Stimulated activated CD8-positive, alpha-beta memory T cell treated with anti-CD3 and anti-CD28 coated beads, Interleukin-4, amount 100 ng/mL, for 48 hours (primary cell): Measurements from ENCODE around the gene TTC7B.

Experiments
- DNase-seq: peaks from one replicate; pipeline ENCODE4 v3.0.0-alpha.2; 2020

The TTC7B gene

DNA sequence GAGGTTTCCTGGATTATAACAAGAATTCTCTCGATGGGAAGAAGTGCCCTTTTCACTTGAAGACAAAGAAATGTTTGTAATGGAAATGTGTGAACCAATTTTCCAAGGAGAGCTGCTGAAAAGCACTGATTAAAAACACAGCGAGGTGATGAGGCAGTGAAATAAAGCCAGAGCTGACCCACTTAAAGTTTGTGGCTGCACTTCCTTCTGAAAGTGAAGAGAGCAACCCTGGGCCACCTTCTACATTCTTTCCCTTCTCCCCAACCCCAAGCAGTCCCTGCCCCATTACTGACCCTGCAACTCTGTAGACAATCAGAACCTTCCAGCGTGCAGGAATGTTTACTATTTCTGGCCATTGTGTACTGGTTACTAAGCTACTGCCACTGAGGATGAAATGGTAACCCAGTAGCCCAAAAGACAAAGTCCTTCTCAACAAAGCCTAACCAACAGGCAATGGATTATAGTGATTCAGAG, 173.9 kb downstream of the TTC7B start:
- DNase-seq = no peak

DNA sequence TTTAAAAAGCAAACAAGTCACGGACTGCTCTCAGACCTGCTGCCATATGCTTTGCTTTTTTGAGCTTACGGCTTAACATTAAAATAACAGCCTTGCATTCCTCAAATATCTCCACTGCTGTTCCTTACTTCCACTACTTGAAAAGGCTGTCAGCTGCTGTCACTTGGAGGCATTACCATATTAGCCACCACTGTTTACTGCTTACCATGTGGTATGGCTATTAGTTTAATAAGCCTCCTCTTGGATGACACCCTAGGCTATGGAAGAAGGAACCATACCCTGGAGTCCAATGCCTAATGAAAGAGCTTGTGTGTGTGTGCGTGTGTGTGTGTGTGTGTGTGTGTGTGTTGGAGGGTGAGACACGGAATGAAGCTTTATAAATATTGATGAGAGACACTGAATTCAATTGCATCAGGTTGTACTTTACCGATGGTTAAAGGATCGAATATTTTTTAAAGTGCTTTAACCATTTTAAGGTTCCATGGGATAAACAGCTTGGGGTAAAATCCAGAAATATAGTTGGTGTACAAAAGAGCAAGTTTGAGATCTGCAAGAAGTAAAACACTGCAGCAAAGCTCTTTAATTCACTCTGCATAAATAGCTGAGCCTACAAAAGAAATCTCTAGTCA, 174.5 kb downstream of the TTC7B start:
- no peak for DNase-seq

DNA sequence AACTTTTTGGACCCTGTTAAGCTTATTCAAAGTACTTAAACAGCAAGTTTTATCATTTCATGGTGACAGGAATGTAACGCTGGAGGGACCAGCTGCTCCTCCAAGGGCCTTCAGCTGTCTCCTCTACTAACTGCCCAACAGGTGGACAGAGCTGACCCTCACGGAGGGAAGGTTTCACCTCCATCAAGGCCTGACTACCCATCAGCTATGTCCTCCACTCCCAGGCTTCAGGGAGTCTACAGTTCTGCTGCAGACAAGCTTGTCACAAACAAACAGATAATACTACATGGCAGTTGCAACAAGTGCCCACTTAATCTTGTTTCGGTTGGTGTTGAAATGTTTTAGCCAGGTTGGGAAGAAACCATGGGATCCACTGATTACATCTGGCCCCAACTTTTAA, 175.1 kb downstream of the TTC7B start:
- no peak for DNase-seq

DNA sequence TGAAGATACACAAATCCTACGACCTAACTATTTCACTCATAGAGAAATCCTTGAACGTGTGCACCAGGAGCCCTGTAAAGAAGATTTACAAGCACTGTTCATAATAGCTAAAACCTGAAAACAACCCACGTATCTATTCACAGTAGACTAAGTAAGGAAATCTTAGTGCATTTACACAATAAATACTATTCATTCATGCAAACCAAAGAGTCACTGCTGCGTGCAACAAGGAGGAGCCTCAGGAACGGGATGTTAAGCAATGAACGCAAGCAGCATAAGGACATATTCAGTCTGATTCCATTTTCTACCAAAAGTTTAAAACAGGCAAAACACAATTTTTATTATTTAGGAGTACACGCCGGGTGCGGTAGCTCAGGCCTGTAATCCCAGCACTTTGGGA, 176.6 kb downstream of the TTC7B start:
- no peak for DNase-seq

DNA sequence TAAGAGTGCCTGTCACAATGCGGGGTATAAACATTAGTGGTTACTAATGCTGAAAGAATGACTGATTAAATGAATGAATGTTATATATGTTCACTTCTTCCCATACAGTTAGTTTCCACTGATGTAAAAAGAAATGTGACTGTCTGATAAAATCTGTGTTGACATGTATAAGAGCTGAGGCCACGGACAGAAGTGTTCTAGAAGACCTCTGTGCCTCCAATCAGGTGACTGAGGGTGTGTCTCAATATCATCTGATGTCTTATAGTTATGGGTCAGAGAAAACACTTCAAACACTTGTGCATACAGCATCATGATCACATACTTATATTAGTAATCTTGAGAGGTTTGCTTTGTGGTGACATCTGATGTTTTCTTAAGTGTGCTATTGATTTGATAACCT, 183.4 kb downstream of the TTC7B start:
- DNase-seq = no peak

DNA sequence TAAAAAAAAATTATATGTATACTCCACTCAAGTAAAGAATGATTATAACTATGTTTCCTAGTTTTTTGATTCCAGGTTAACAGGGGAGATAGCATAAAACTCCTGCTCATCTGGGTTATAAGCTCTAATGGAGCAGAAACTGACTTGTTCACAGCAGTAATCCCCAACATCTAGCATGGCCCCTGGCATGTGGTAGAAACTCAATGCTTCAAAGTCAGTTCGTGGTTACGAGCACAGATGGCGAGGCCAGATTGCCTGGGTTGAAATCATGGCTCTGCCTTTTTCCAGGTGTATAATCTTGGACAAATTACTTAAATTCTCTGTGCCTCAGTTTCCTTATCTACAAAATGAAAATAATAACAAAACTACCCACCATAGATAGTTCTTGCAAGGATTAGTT, 183.8 kb downstream of the TTC7B start:
- DNase-seq = no peak

DNA sequence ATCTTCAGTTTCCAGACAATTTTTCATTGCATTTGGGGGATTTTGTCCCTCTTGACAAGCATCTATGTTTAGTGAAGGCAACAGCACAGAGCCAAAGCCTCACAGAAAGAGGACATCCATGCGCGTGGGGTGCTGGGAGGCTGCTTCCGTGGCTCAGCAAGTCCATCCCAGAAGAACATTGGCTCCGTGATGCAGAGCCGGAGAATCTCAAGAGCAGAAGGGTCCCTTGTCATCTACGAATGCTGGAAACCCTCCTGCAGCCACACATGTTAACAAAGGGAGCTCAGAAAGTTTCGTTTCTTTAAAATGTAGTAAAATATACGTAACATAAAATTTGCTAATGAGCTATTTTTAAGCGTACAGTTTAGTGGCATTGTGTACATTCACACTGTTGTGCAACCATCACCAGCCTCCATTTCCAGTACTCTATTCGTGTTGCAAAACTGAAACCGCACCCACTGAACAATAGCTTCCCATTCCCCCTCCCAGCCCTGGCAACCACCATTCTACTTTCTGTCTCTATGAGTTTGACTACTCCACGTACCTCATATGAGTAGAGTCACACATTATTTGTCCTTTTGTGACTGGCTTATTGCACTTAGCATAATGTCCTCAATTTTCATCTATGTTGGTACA, 185.9 kb downstream of the TTC7B start:
- no peak for DNase-seq

DNA sequence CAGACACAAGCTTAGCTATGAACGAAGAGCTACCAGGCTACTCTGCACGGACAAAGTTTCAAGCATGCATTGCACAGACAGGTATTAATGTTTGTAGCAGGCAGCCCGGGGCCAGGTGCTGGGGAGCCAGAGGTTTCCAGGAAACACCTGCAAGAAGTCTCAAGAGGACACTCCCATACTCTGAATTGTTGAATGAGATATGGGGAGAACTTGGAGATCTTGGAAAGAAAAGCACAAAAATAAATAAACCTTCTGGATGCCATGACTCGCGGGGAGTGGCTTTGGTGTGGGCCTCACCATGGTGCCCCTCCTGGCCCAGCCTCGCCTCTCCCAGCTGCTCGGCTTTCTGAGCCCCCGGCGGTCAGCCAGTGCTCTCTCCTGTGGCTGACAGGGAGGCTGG, 186.8 kb downstream of the TTC7B start:
- DNase-seq = no peak

DNA sequence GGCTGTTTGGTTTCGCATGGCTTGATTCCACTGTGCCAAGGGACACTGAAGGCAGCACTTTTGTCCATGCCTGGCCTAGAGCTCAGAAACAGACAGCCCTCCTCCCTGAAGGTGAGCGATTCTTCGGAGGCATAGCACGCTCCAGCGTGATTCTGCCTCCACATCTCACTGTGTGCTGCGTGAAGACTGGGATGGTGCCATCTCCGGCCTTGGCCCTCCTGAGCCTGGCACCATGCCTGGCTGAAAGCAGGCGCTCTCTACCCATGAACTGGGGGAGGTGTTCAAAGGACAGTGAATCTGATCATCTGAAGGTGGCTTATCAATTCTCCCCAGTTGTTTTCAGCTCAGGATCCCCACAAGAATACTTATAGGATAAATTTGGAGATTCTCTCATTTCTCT, 187.4 kb downstream of the TTC7B start:
- no peak for DNase-seq

DNA sequence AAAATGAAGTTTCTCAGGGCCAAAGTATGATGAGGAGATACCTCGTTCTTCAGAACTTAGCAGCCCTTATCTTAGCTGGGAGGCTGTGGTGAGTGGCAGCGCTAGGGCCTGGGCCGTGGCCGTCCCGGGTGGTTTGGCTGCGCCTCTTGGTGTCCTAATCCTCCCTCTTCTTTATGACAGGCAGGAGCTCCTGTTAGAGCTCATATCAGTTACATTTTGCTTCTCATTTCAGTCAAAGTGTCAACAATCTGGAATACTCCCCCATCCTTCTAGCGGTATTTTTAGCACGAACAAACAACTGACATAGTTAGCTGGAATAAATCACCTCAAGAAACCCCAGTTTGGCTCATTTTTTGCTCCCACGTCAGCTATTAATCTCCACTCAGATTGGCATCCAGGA, 188.8 kb downstream of the TTC7B start:
- DNase-seq = no peak

DNA sequence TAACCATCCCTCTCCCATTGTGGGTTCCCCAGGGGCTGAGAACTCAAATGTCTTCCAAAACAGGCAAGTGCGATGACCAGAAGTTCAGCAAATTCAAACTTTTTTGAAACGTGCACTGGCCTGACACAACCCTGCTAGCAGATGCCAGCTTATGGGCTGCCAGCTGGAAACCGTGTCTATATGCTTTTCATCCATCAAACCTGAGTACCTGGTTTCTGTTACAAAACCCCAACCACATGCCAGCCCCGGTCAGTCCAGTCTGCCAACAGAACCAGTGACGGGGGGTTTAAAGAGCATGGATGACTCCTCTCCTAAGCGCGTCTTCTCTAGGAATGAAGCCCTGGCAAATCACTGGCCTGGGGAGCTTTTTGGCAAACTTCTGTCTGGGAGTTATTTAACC, 189.7 kb downstream of the TTC7B start:
- no peak for DNase-seq

DNA sequence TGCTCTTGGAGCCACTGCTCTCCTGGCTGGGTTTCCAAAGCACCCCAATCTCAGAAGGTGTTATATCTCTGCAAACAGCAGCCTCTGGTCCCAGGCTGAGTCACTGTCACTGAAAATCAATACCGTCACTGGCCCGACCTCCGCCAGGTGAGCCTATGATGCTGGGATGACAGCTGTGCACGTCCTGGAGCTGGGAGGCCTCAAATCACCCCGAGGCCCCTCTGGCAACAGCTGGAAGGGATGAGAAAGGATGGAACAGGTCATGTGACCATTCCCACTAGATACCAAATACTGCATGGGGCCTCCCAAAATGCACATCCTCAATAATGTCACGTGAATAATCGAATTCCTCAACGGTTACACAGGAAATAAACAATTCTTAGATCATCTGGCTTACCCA, 190.8 kb downstream of the TTC7B start:
- DNase-seq = no peak

DNA sequence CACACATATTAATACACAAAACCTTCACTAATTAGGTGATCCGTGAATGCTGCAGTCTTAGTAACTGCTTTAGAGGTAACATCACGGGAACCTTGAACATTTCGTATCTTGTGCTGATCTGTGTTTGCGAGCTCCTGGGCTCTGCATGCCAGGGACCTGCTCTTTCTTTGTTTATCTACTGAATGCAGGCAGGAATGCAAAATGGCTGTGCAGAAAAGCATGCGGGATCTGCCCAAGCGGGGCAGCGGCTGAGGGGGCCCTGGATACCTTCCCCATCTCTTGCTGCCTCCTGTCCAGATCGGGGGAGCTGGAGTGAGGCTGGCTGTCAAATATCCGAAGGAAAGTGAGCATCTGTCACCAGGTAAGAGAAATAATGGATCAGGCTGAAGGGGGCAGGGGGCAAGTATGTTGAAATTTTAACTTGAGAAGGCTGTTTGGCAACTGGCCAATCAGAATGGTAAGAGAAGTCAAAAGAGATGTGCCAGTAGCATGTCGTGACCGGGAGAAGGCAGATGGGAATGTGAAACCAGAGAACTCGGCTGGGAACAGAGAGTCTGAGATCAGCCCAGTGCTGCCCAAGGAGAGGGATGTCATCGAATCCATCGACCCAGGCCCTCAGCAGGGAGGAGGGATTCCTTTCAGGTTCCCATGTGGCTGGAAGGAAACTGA, 191.4 kb downstream of the TTC7B start:
- DNase-seq = no peak

DNA sequence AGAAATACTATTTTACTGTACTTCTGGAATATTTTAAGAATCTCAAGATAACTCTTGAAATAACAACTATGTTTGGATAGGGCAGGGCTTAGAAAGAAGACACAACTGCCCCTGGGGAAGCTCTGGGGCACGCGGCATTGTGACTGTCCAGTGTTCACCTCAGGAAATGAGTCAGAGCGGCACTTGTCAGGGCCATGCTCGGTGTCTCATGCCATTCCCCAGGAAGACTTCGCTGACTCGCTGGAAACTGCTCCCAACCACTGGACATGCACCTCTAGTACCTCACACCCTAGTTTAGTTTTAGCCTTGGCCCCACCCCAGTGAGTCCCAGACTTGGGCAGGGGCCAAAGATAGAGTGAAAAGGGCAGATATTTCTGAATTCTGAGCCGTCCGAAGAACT, 192.0 kb downstream of the TTC7B start:
- no peak for DNase-seq

DNA sequence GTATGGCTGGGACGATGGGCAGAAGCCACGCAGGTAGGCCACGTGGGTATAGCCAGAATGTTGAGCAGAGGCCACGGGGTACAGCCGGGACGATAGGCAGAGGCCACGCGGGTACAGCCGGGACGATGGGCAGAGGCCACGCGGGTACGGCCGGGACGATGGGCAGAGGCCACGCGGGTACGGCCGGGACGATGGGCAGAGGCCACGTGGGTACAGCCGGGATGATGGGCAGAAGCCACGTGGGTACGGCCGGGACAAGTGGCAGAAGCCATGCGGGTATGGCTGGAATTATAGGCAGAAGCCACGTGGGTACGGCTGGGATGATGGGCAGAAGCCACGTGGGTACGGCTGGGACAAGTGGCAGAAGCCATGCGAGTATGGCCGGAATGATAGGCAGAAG, 195.0 kb downstream of the TTC7B start:
- DNase-seq = no peak

DNA sequence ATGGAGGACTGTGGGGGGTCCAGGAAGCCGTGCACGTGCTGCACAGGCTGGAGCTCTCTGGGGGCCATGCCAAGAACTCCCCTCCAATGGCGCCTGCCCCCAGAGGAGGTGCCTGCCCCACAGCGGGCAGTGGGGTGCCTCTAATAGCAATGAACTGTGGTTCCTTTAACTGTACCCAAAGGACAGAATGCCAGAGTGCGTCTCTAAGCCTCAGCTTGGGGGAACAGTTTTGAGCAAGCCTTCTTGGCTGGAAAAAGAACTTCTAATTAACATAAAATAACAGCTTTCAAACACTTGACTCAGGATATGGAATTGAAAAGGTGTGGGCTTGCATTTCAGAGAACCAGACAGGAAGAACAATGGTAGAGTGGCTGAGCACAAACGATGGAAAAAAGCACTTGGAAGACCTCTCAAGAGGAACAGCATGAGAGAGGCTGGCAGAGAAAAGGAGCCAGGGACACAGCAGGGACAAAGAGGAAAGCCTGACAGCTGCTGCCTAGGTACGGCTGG, 195.6 kb downstream of the TTC7B start:
- DNase-seq = no peak

DNA sequence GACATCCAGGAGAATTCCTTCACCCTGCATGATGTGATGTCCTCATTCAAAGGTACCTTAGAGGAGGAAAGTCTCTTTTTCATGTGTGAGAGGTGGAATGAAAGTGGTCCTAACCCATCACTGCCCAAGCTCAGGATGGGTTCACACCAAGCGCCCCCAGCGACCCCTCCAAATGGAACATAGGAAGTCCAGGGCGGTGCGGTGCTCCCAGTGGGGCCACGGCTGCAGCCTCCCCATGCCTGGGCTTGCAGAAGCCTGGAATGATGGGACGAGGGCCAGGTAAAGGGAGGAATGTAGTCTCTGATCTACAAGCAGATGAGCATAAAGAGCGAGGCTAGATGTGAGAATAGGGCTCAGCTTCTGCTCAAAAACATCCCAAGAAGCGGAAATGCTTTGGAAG, 196.3 kb downstream of the TTC7B start:
- no peak for DNase-seq

DNA sequence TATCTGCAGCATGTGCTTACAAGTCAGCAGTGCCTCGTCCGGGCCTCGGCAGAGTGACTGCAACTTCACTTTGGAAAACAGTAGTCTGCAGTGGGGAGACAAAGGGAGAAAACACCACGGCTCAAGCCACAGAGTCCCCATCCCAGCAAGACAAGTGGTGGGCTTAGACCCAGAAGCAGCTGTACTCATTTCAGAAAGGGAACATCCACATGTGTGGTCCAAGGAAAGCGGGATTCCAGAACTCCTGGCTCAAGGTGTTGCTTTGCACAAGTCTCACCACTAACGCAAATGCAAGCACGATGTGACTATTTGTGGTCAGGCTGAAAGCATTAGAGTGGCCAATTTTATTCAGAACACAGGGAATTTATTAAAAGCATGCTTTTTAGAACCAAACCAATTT, 198.3 kb downstream of the TTC7B start:
- DNase-seq = no peak

DNA sequence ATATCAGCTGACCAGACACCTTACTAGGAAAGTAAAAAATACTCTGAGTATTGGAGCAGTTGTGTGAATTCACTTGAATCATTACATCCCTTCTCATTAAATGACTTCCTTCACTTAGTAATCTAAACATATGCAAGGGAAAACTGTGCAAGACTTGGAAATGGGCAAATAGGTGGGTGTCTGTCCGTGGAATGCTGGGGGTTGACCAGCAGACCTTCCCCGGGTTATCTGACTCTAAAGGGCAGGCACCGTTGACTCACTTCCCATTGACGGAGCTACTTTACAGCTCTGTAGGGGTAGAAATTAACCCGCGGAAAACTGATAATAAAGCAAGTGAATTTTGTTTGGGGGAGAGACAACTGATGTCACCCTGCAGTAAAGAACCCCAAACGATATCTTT, 199.3 kb downstream of the TTC7B start:
- DNase-seq = no peak

DNA sequence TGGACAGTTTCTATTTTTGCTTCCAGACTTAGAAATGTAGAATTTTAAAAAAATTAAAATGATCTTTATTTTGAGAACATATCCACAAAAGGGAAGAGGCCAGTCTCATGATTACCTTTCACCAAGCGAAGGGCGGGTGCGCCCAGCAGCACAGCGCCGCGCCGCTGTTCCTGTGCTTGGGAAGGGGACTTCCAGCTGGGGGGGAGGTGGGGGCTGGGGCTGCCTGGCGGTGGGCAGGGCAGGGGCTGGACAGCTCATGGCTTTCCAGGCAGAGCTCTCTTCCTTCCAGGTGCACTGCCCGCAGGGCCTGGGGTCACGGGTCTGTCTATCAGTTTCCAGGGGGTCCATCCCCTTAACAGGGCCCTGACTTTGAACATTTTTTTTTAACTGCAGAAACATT, 199.9 kb downstream of the TTC7B start:
- DNase-seq = no peak

DNA sequence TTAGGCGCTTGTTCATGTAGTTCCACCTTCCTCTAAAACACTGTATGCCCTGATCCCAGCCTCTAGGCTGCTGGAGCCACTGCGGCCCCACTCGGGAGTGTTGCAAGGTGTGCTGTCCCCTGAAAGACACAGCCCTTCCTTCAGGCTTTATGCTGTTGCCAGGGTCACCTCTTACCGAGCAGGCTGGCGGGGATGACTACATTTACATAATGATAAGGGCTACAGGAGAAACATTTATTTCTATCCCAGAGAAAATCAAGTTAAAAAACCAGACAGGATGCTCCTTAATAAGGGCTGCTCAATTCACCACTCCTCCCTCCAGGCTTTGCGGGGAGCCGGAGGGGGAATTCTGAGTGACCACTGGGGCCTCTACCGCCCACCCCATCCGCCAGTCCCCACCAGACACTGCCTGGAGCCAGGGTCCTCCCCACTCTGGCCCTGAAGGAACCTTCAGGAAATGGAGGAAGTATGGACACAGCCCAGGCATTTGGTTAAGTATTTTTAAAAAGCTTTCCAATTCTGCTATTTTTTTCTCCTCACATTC, 200.6 kb downstream of the TTC7B start:
- DNase-seq = no peak

DNA sequence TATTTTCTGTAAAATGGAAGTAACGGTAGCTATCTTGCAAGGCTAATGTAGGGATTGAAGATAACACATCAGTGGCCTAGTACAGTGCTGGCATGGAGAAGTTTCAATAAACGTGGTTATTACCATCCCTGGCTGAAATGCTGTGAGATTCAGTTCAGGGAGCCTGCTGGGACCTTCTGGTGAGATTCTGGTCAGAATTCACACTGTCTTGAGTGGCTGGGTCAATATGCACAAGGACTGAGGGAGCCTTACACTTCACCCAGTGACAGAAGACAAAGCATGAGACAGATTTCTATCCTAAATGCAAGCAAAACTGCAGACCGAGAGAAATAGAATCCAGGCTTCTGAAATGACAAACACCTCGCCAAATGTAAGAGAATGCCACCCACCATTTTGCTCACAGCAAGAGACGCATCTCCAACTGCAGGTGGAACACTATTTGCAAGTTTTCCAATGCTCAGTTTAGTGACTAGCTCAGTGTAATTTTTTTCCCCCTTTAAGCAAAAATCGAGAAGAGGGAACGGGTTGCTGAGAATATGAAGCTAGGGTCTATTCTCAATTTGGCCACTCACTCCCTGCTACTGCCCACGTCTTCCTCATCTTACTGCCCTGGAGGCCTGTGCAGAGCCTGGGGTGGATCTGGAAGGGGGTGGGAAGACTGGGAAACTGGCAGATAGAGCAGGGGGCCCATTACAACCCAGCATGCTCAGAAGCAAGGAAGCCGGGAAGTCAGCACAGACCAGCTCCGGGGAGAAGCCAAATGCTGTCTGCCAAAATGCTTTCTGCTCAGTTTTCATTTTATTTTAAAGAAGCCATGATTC, 201.3 kb downstream of the TTC7B start:
- no peak for DNase-seq

DNA sequence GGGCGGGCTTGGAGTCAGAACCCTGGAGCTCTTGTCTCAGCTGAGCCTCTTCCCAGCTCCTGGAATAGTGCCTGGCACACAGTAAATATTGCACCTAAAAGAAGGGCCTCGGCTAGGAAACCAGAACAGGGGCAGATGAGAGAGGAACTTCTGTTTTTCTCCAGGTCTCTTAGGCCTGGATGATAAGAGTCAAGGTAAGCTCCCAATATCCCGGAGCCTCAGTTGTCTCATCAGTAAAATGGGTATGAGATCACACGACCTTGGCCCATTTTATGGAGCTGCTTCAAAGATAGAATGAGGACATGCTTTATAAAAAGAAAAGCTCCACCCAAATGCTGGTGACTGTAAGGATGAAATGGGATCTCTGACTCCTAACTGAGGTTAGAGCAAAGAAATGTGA, 202.2 kb downstream of the TTC7B start:
- peak; percentile 1 for DNase-seq
